ENCODE results near the gene TIAM1. TPM values are rescaled to one million over a fixed set of nuclear protein-coding genes. Genes with fewer than 3 reads are reported as not detected.
A peak's percentile ranks its signal among the peaks of the same experiment; 100 is the strongest.

TIAM1 gene
- total RNA-seq, 4 donors from 2014 or later, result 2.6 to 11.0 (median 6.9) TPM

GRCh38 chr21:31346256-31346821, 2.3 kb upstream of the TIAM1 start:
- H3K9me3 ChIP-seq, result no peaks in the 10 kb centered on the region
- 59 to 71% methylated on average over 11 to 14 of the region's 14 CpGs for WGBS, 2 donors (ENCODE audit: low coverage in 1 of 2)
- H3K27me3 ChIP-seq, result peaks cover 48% of the 10 kb centered on the region
- no peak for ATAC-seq
- TF ChIP-seq POLR2AphosphoS5 (IDR thresholded peaks at IDR 0.05) (no peak), POLR2A (IDR thresholded peaks at IDR 0.05) (no peak), EP300 (IDR thresholded peaks at IDR 0.05) (no peak), CTCF (IDR thresholded peaks at IDR 0.05) (no peak)
- H3K27ac ChIP-seq, result no peak overlapping the region
- no peak overlapping the region for H3K4me3 ChIP-seq
- no peaks in the 10 kb centered on the region for H3K36me3 ChIP-seq
- H3K4me1 ChIP-seq, result peaks cover 0 to 12% (median 0%) of the 10 kb centered on the region in 3 donors

- 86 to 88% methylated on average over 1 to 2 of the region's 2 CpGs for WGBS, 2 donors (ENCODE audit: low coverage in 1 of 2)
- H3K4me1 ChIP-seq, result peaks cover 0 to 12% (median 0%) of the 10 kb centered on the region in 3 donors
- no peak overlapping the region for H3K27ac ChIP-seq
- H3K4me3 ChIP-seq, result no peak overlapping the region
- ATAC-seq, result no peak
- H3K36me3 ChIP-seq, result no peaks in the 10 kb centered on the region
- H3K9me3 ChIP-seq, result no peaks in the 10 kb centered on the region
- peaks cover 53% of the 10 kb centered on the region for H3K27me3 ChIP-seq
- TF ChIP-seq CTCF (IDR thresholded peaks at IDR 0.05) (no peak), POLR2AphosphoS5 (IDR thresholded peaks at IDR 0.05) (no peak), EP300 (IDR thresholded peaks at IDR 0.05) (no peak), POLR2A (IDR thresholded peaks at IDR 0.05) (no peak)
These were observed 1.1 kb upstream of the TIAM1 start for GRCh38 chr21:31345136-31345535.

- Histone ChIP-seq H3K4me1 (peaks cover 0 to 12% (median 0%) of the 10 kb centered on the region in 3 donors), H3K27ac (peak overlapping the region in 1 of 4 donors; percentile 66), H3K27me3 (peaks cover 66% of the 10 kb centered on the region), H3K36me3 (no peaks in the 10 kb centered on the region), H3K9me3 (no peaks in the 10 kb centered on the region), H3K4me3 (peak overlapping the region; percentile 25 to 43)
- no peak for ATAC-seq
- WGBS, 2 donors (ENCODE audit: low coverage in 1 of 2), result 21 to 43% methylated on average over 2 of the region's 2 CpGs
- TF ChIP-seq CTCF (IDR thresholded peaks at IDR 0.05) (no peak), POLR2A (IDR thresholded peaks at IDR 0.05) (no peak), EP300 (IDR thresholded peaks at IDR 0.05) (no peak), POLR2AphosphoS5 (IDR thresholded peaks at IDR 0.05) (no peak)
These were observed 991 bp downstream of the TIAM1 start for GRCh38 chr21:31343030-31343510.

GRCh38 chr21:31342348-31342747, 1.7 kb downstream of the TIAM1 start:
- TF ChIP-seq POLR2A (IDR thresholded peaks at IDR 0.05) (no peak), POLR2AphosphoS5 (IDR thresholded peaks at IDR 0.05) (no peak), EP300 (IDR thresholded peaks at IDR 0.05) (no peak), CTCF (IDR thresholded peaks at IDR 0.05) (no peak)
- no peak overlapping the region for H3K4me3 ChIP-seq
- no peak for ATAC-seq
- peaks cover 68% of the 10 kb centered on the region for H3K27me3 ChIP-seq
- H3K36me3 ChIP-seq, result no peaks in the 10 kb centered on the region
- peaks cover 0 to 12% (median 0%) of the 10 kb centered on the region in 3 donors for H3K4me1 ChIP-seq
- no peaks in the 10 kb centered on the region for H3K9me3 ChIP-seq
- WGBS, 2 donors (ENCODE audit: low coverage in 1 of 2), result 82 to 87% methylated on average over 3 of the region's 3 CpGs
- H3K27ac ChIP-seq, result no peak overlapping the region

- 71 to 83% methylated on average over 4 of the region's 4 CpGs for WGBS, 2 donors (ENCODE audit: low coverage in 1 of 2)
- peaks cover 66% of the 10 kb centered on the region for H3K27me3 ChIP-seq
- no peaks in the 10 kb centered on the region for H3K36me3 ChIP-seq
- TF ChIP-seq EP300 (IDR thresholded peaks at IDR 0.05) (no peak), POLR2A (IDR thresholded peaks at IDR 0.05) (no peak), CTCF (IDR thresholded peaks at IDR 0.05) (no peak), POLR2AphosphoS5 (IDR thresholded peaks at IDR 0.05) (no peak)
- H3K4me3 ChIP-seq, result no peak overlapping the region
- ATAC-seq, result no peak
- H3K4me1 ChIP-seq, result peaks cover 0 to 12% (median 0%) of the 10 kb centered on the region in 3 donors
- H3K9me3 ChIP-seq, result no peaks in the 10 kb centered on the region
- H3K27ac ChIP-seq, result no peak overlapping the region
These were observed 3.0 kb downstream of the TIAM1 start for GRCh38 chr21:31340942-31341487.

All from gastroesophageal sphincter (tissue), 4 donors.